Measurements from ENCODE around the gene MYH10. TPM values are rescaled to one million over a fixed set of nuclear protein-coding genes. Genes with fewer than 3 reads are reported as not detected.

The MYH10 gene
- total RNA-seq, 2 experiments from 2014 or later, result 8.3 to 10.3 TPM

GRCh38 chr17:8504460-8505207, 125.9 kb downstream of the MYH10 start:
- H3K27me3 Mint-ChIP-seq, result no peaks in the 10 kb centered on the region
- H3K4me3 Mint-ChIP-seq, result no peak overlapping the region
- no peak overlapping the region for H3K27ac Mint-ChIP-seq
- ChIA-PET CTCF (interaction anchor here (0.7 kb wide), 1 partner anchor 27 kb away, joined by 3 read pairs; no protein-coding TSS in a partner anchor), POLR2A (no interaction called here)
- H3K36me3 Mint-ChIP-seq (ENCODE audit: low read depth), result no peaks in the 10 kb centered on the region
- no peaks in the 10 kb centered on the region for H3K4me1 Mint-ChIP-seq
- no peak for DNase-seq
- no peaks in the 10 kb centered on the region for H3K9me3 Mint-ChIP-seq

GRCh38 chr17:8503807-8504206, 126.7 kb downstream of the MYH10 start:
- Mint-ChIP-seq H3K36me3 (ENCODE audit: low read depth) (no peaks in the 10 kb centered on the region), H3K9me3 (no peaks in the 10 kb centered on the region), H3K4me3 (no peak overlapping the region), H3K4me1 (no peaks in the 10 kb centered on the region), H3K27ac (no peak overlapping the region), H3K27me3 (no peaks in the 10 kb centered on the region)
- POLR2A ChIA-PET, result no interaction called here
- no peak for DNase-seq
- CTCF ChIA-PET, result no interaction called here

- ChIA-PET CTCF (interaction anchor here (0.9 kb wide), 1 partner anchor 16 kb away, joined by 3 read pairs; no protein-coding TSS in a partner anchor), POLR2A (no interaction called here)
- Mint-ChIP-seq H3K4me3 (no peak overlapping the region), H3K4me1 (no peaks in the 10 kb centered on the region), H3K27ac (no peak overlapping the region), H3K36me3 (ENCODE audit: low read depth) (no peaks in the 10 kb centered on the region), H3K9me3 (no peaks in the 10 kb centered on the region), H3K27me3 (no peaks in the 10 kb centered on the region)
- DNase-seq, result no peak
Observed at GRCh38 chr17:8503368-8503767, 127.2 kb downstream of the MYH10 start.

GRCh38 chr17:8502126-8502525, 128.4 kb downstream of the MYH10 start:
- no peaks in the 10 kb centered on the region for H3K27me3 Mint-ChIP-seq
- DNase-seq, result no peak
- CTCF ChIA-PET, result no interaction called here
- H3K27ac Mint-ChIP-seq, result no peak overlapping the region
- H3K4me1 Mint-ChIP-seq, result no peaks in the 10 kb centered on the region
- POLR2A ChIA-PET, result no interaction called here
- H3K36me3 Mint-ChIP-seq (ENCODE audit: low read depth), result no peaks in the 10 kb centered on the region
- H3K9me3 Mint-ChIP-seq, result no peaks in the 10 kb centered on the region
- no peak overlapping the region for H3K4me3 Mint-ChIP-seq

GRCh38 chr17:8500609-8501008, 129.9 kb downstream of the MYH10 start:
- H3K27ac Mint-ChIP-seq, result no peak overlapping the region
- no peaks in the 10 kb centered on the region for H3K4me1 Mint-ChIP-seq
- POLR2A ChIA-PET, result no interaction called here
- no peak overlapping the region for H3K4me3 Mint-ChIP-seq
- H3K27me3 Mint-ChIP-seq, result no peaks in the 10 kb centered on the region
- no peaks in the 10 kb centered on the region for H3K9me3 Mint-ChIP-seq
- DNase-seq, result no peak
- no peaks in the 10 kb centered on the region for H3K36me3 Mint-ChIP-seq (ENCODE audit: low read depth)
- CTCF ChIA-PET, result no interaction called here

GRCh38 chr17:8499614-8500013, 130.9 kb downstream of the MYH10 start:
- no peak overlapping the region for H3K27ac Mint-ChIP-seq
- no peak overlapping the region for H3K4me3 Mint-ChIP-seq
- DNase-seq, result no peak
- no peaks in the 10 kb centered on the region for H3K27me3 Mint-ChIP-seq
- POLR2A ChIA-PET, result no interaction called here
- no peaks in the 10 kb centered on the region for H3K9me3 Mint-ChIP-seq
- H3K4me1 Mint-ChIP-seq, result no peaks in the 10 kb centered on the region
- H3K36me3 Mint-ChIP-seq (ENCODE audit: low read depth), result no peaks in the 10 kb centered on the region
- CTCF ChIA-PET, result no interaction called here

- no peaks in the 10 kb centered on the region for H3K9me3 Mint-ChIP-seq
- H3K4me1 Mint-ChIP-seq, result no peaks in the 10 kb centered on the region
- H3K27ac Mint-ChIP-seq, result no peak overlapping the region
- POLR2A ChIA-PET, result no interaction called here
- no peaks in the 10 kb centered on the region for H3K36me3 Mint-ChIP-seq (ENCODE audit: low read depth)
- no peak for DNase-seq
- no peak overlapping the region for H3K4me3 Mint-ChIP-seq
- no peaks in the 10 kb centered on the region for H3K27me3 Mint-ChIP-seq
- CTCF ChIA-PET, result no interaction called here
Observed at GRCh38 chr17:8499171-8499570, 131.4 kb downstream of the MYH10 start.

- no peak overlapping the region for H3K4me3 Mint-ChIP-seq
- no peaks in the 10 kb centered on the region for H3K27me3 Mint-ChIP-seq
- no peak overlapping the region for H3K27ac Mint-ChIP-seq
- DNase-seq, result no peak
- no peaks in the 10 kb centered on the region for H3K9me3 Mint-ChIP-seq
- POLR2A ChIA-PET, result no interaction called here
- no peaks in the 10 kb centered on the region for H3K36me3 Mint-ChIP-seq (ENCODE audit: low read depth)
- CTCF ChIA-PET, result no interaction called here
- H3K4me1 Mint-ChIP-seq, result no peaks in the 10 kb centered on the region
Observed at GRCh38 chr17:8496081-8496480, 134.4 kb downstream of the MYH10 start.

GRCh38 chr17:8494506-8495111, 135.9 kb downstream of the MYH10 start:
- ChIA-PET CTCF (no interaction called here), POLR2A (no interaction called here)
- DNase-seq, result no peak
- Mint-ChIP-seq H3K9me3 (no peaks in the 10 kb centered on the region), H3K27me3 (no peaks in the 10 kb centered on the region), H3K36me3 (ENCODE audit: low read depth) (peaks cover 2% of the 10 kb centered on the region), H3K4me3 (no peak overlapping the region), H3K4me1 (no peaks in the 10 kb centered on the region), H3K27ac (no peak overlapping the region)

GRCh38 chr17:8494021-8494420, 136.5 kb downstream of the MYH10 start:
- Mint-ChIP-seq H3K4me3 (no peak overlapping the region), H3K27me3 (no peaks in the 10 kb centered on the region), H3K9me3 (no peaks in the 10 kb centered on the region), H3K4me1 (no peaks in the 10 kb centered on the region), H3K27ac (no peak overlapping the region), H3K36me3 (ENCODE audit: low read depth) (peaks cover 2% of the 10 kb centered on the region)
- POLR2A ChIA-PET, result no interaction called here
- CTCF ChIA-PET, result no interaction called here
- no peak for DNase-seq

- no peak for DNase-seq
- CTCF ChIA-PET, result interaction anchor here (0.9 kb wide), 1 partner anchor 28 kb away, joined by 3 read pairs; no protein-coding TSS in a partner anchor
- no peak overlapping the region for H3K27ac Mint-ChIP-seq
- H3K9me3 Mint-ChIP-seq, result no peaks in the 10 kb centered on the region
- no peaks in the 10 kb centered on the region for H3K4me1 Mint-ChIP-seq
- POLR2A ChIA-PET, result no interaction called here
- H3K27me3 Mint-ChIP-seq, result no peaks in the 10 kb centered on the region
- no peak overlapping the region for H3K4me3 Mint-ChIP-seq
- peaks cover 2% of the 10 kb centered on the region for H3K36me3 Mint-ChIP-seq (ENCODE audit: low read depth)
Observed at GRCh38 chr17:8492121-8492520, 138.4 kb downstream of the MYH10 start.

GRCh38 chr17:8490256-8491023, 140.1 kb downstream of the MYH10 start:
- Mint-ChIP-seq H3K36me3 (ENCODE audit: low read depth) (peaks cover 6% of the 10 kb centered on the region), H3K27me3 (no peaks in the 10 kb centered on the region), H3K4me3 (no peak overlapping the region), H3K27ac (no peak overlapping the region), H3K4me1 (no peaks in the 10 kb centered on the region), H3K9me3 (peaks cover 5% of the 10 kb centered on the region)
- CTCF ChIA-PET, result no interaction called here
- POLR2A ChIA-PET, result interaction anchor here (0.6 kb wide), 1 partner anchor 30 kb away, joined by 3 read pairs; no protein-coding TSS in a partner anchor
- no peak for DNase-seq

- Mint-ChIP-seq H3K36me3 (ENCODE audit: low read depth) (peaks cover 8% of the 10 kb centered on the region), H3K27me3 (no peaks in the 10 kb centered on the region), H3K27ac (no peak overlapping the region), H3K4me1 (no peaks in the 10 kb centered on the region), H3K4me3 (no peak overlapping the region), H3K9me3 (peaks cover 7% of the 10 kb centered on the region)
- ChIA-PET CTCF (no interaction called here), POLR2A (interaction anchor here (0.6 kb wide), 1 partner anchor 31 kb away, joined by 3 read pairs; no protein-coding TSS in a partner anchor)
- no peak for DNase-seq
Observed at GRCh38 chr17:8489841-8490240, 140.7 kb downstream of the MYH10 start.
